GM19035 (cell line): ENCODE results near the gene GPN2.
"Not testable (repeated sequence)": the region's sequence is repeated elsewhere in the genome, so short reads cannot be mapped to it uniquely, and the experiment has no call there.

Experiments used
- ATAC-seq: cut with Tn5 transposase; IDR thresholded peaks from one replicate; pipeline ENCODE4 v1.9.1; 2021; ENCODE audit not compliant: unreplicated experiment

The GPN2 gene

GRCh38 chr1:26907071-26907917, 17.2 kb upstream of the GPN2 start:
- no peak for ATAC-seq

GRCh38 chr1:26900815-26901511, 10.9 kb upstream of the GPN2 start:
- no peak for ATAC-seq

- ATAC-seq, result peak; percentile 92
Measured at GRCh38 chr1:26900001-26900814, 10.1 kb upstream of the GPN2 start, which contains the start of gene GPATCH3. Gene GPATCH3, minus strand, starts transcription at chr1:26900467. Its CDS starts 25 bp downstream, at chr1:26900442.

GRCh38 chr1:26897351-26897750, 7.3 kb upstream of the GPN2 start:
- ATAC-seq, result no peak

- no peak for ATAC-seq
Measured at GRCh38 chr1:26894263-26894662, 4.2 kb upstream of the GPN2 start.

- peak; percentile 10 for ATAC-seq
Measured at GRCh38 chr1:26890467-26890796, 349 bp upstream of the GPN2 start.

GRCh38 chr1:26888231-26888630, 1.9 kb downstream of the GPN2 start:
- no peak for ATAC-seq

GRCh38 chr1:26887125-26887524, 3.0 kb downstream of the GPN2 start:
- ATAC-seq, result no peak

- ATAC-seq, result no peak
Measured at GRCh38 chr1:26882696-26883463, 7.2 kb downstream of the GPN2 start.

- not testable (repeated sequence) for ATAC-seq
Measured at GRCh38 chr1:26881611-26882010, 8.5 kb downstream of the GPN2 start.

GRCh38 chr1:26879793-26880192, 10.3 kb downstream of the GPN2 start:
- ATAC-seq, result no peak

- no peak for ATAC-seq
Measured at GRCh38 chr1:26877326-26877725, 12.8 kb downstream of the GPN2 start.

- ATAC-seq, result no peak
Measured at GRCh38 chr1:26874896-26875295, 15.2 kb downstream of the GPN2 start.

GRCh38 chr1:26873097-26873496, 17.0 kb downstream of the GPN2 start:
- not testable (repeated sequence) for ATAC-seq

- ATAC-seq, result peak; percentile 89
Measured at GRCh38 chr1:26864610-26865480, 25.2 kb downstream of the GPN2 start.

GRCh38 chr1:26863685-26864077, 26.4 kb downstream of the GPN2 start:
- no peak for ATAC-seq

GRCh38 chr1:26862781-26863684, 27.1 kb downstream of the GPN2 start, which contains the start of gene SFN:
Gene SFN, plus strand, starts transcription at chr1:26863149. Its CDS starts 64 bp downstream, at chr1:26863213.
- no peak for ATAC-seq

GRCh38 chr1:26861889-26862378, 28.1 kb downstream of the GPN2 start:
- no peak for ATAC-seq
